Kidney (tissue), 14 donors: ENCODE data around the gene ZNF341. TPM values are rescaled to one million over a fixed set of nuclear protein-coding genes. Genes with fewer than 3 reads are reported as not detected.

Experiments used
- DNase-seq, 5 donors: peaks; one replicate each; pipeline ENCODE4 v3.0.0-alpha.2; 2013 to 2020
- FAIRE-seq: peaks from 2 replicates; lab custom pipeline; 2012; peaks lifted over from hg19 to GRCh38; lab: Jason Lieb, UNC
- H3K27ac ChIP-seq, 2 donors: one replicate each; pipeline ENCODE4 v1.7.0; 2013; ENCODE audit warnings: low read depth in 2 of 2, low read length in 2 of 2, inconsistent platforms in 1 of 2
- H3K27me3 ChIP-seq: one replicate; pipeline ENCODE4 v1.7.1; 2013; ENCODE audit warnings: low read length, inconsistent platforms; ENCODE audit not compliant: control insufficient read depth, insufficient read depth
- H3K36me3 ChIP-seq, 3 donors: one replicate each; pipeline versions ENCODE4 v1.7.0 to v1.7.1; 2013; ENCODE audit warnings: low read length in 3 of 3, control low read depth in 1 of 3, inconsistent platforms in 1 of 3; ENCODE audit not compliant: insufficient read depth in 3 of 3, control insufficient read depth in 2 of 3
- H3K4me1 ChIP-seq, 3 donors: one replicate each; pipeline versions ENCODE4 v1.7.0 to v1.7.1; 2013; ENCODE audit warnings: low read length in 3 of 3, inconsistent platforms in 1 of 3, low read depth in 1 of 3; ENCODE audit not compliant: control insufficient read depth in 2 of 3, insufficient read depth in 2 of 3
- H3K4me3 ChIP-seq, 3 donors: one replicate each; pipeline versions ENCODE4 v1.7.0 to v1.8.1; 2013; ENCODE audit warnings: low read length in 3 of 3, control low read depth in 1 of 3, inconsistent platforms in 1 of 3
- H3K9ac ChIP-seq, 3 donors: one replicate each; pipeline versions ENCODE4 v1.7.0 to v1.7.1; 2013; ENCODE audit warnings: low read length in 3 of 3, control low read depth in 1 of 3, inconsistent platforms in 1 of 3
- H3K9me3 ChIP-seq, 3 donors: one replicate each; pipeline versions ENCODE4 v1.7.0 to v1.7.1; 2013; ENCODE audit warnings: low read length in 3 of 3, control low read depth in 1 of 3, inconsistent platforms in 1 of 3; ENCODE audit not compliant: control insufficient read depth in 2 of 3, insufficient read depth in 1 of 3
- CTCF ChIP-seq: IDR thresholded peaks from 3 replicates; pipeline ENCODE4 v1.5.1; 2012; ENCODE audit warnings: mild to moderate bottlenecking, moderate library complexity, borderline replicate concordance; ENCODE audit not compliant: insufficient read depth; ENCODE audit errors: extremely low read depth
- intact Hi-C: fragments of 100-400 bp; cut with DNase I; formaldehyde crosslinking; loops from one replicate; pipeline ENCODE4 v1.11.1; 2022
- polyA plus RNA-seq: library from polyadenylated mRNA; stranded (reverse); fragments of 350-450 nt; fragmentation: Illumina TruSeq; extraction: RNeasy Lipid Tissue Mini Kit (QIAGEN cat#74804); gene quantifications from one replicate; pipeline ENCODE4 v1.2.3, GENCODE V29; 2014; ENCODE audit warnings: low read depth, low replicate concordance; ENCODE audit not compliant: insufficient read depth
- total RNA-seq: library from RNA; stranded (reverse); fragmentation: NEBNext Ultra II Directional; extraction: Animal tissue kit (Norgen Biotek cat#: 25700); gene quantifications from one replicate; pipeline ENCODE4 v1.2.1, GENCODE V29; 2021
- donor health status: control.
- donor health status: control.
- donor health status: control.
- donor health status: control.
- donor health status: control.
- donor health status: DM: yes; HTN: yes; CAD: no.
- donor health status: Normal renal cell carcinoma (clear cell type).

ZNF341 gene
- total and polyA plus RNA-seq, 2 donors from 2014 or later: 1.5 to 2.6 TPM

- H3K4me3 ChIP-seq: no peak overlapping the region
- no peak overlapping the region for H3K27ac ChIP-seq
- no peak for TF ChIP-seq CTCF
- H3K27me3 ChIP-seq: no peaks in the 10 kb centered on the region
- H3K4me1 ChIP-seq: no peaks in the 10 kb centered on the region
- H3K9ac ChIP-seq: no peak overlapping the region
- H3K9me3 ChIP-seq: no peaks in the 10 kb centered on the region
- H3K36me3 ChIP-seq: no peaks in the 10 kb centered on the region
- DNase-seq: no peak
- FAIRE-seq: no peak
- intact Hi-C loops: no loop called here
These were observed 50.1 kb downstream of the ZNF341 start for GRCh38 chr20:33781945-33782344.

GRCh38 chr20:33783256-33783655, 51.5 kb downstream of the ZNF341 start:
- FAIRE-seq: no peak

GRCh38 chr20:33783818-33784217, 52.0 kb downstream of the ZNF341 start:
- no peak for FAIRE-seq
- Histone ChIP-seq H3K36me3 (no peaks in the 10 kb centered on the region), H3K27ac (no peak overlapping the region), H3K9me3 (no peaks in the 10 kb centered on the region), H3K27me3 (no peaks in the 10 kb centered on the region), H3K4me3 (no peak overlapping the region), H3K4me1 (peaks cover 0 to 2% (median 0%) of the 10 kb centered on the region in 3 donors), H3K9ac (no peak overlapping the region)
- DNase-seq: no peak
- intact Hi-C loops: no loop called here
- no peak for TF ChIP-seq CTCF

More at GRCh38 chr20:33783256-33783655, 51.5 kb downstream of the ZNF341 start:
- Histone ChIP-seq H3K9ac (no peak overlapping the region), H3K27ac (no peak overlapping the region), H3K4me1 (peaks cover 0 to 2% (median 0%) of the 10 kb centered on the region in 3 donors), H3K9me3 (no peaks in the 10 kb centered on the region), H3K27me3 (no peaks in the 10 kb centered on the region), H3K4me3 (no peak overlapping the region), H3K36me3 (no peaks in the 10 kb centered on the region)
- intact Hi-C loops: no loop called here
- no peak for DNase-seq
- TF ChIP-seq CTCF: no peak

GRCh38 chr20:33784225-33784624, 52.4 kb downstream of the ZNF341 start:
- TF ChIP-seq CTCF: no peak
- no peaks in the 10 kb centered on the region for H3K36me3 ChIP-seq
- H3K9me3 ChIP-seq: no peaks in the 10 kb centered on the region
- intact Hi-C loops: no loop called here
- FAIRE-seq (no peak), DNase-seq (no peak)
- no peak overlapping the region for H3K27ac ChIP-seq
- H3K4me1 ChIP-seq: peaks cover 0 to 2% (median 0%) of the 10 kb centered on the region in 3 donors
- no peak overlapping the region for H3K9ac ChIP-seq
- no peaks in the 10 kb centered on the region for H3K27me3 ChIP-seq
- no peak overlapping the region for H3K4me3 ChIP-seq
